HG02970 (cell line): ENCODE measurements around the gene RETSAT.

ENCODE experiments used
- ATAC-seq: cut with Tn5 transposase; IDR thresholded peaks from one replicate; pipeline ENCODE4 v1.9.1; 2021; ENCODE audit warnings: mild to moderate bottlenecking, moderate library complexity, moderate number of reproducible peaks; ENCODE audit not compliant: unreplicated experiment, low FRiP score

RETSAT gene

DNA sequence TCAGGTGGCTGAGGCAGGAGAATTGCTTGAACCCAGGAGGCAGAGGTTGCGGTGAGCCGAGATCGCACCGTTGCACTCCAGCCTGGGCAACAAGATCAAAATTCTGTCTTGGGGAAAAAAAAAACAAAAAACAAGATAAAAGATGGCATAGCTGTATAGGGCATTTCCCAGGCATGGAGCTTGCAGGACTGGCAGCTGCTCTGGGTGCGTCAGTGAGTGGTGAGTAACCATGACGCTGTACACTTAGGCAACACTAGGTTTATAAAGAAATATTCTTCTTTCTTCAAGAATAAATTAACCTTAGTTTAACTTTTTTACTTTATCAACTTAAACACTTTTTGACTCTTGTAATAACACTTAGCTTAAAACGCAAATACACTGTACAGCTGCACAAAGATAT is 41.9 kb downstream of the RETSAT start:
- no peak for ATAC-seq

- no peak for ATAC-seq
These were observed 44.0 kb downstream of the RETSAT start for GRCh38 chr2:85310330-85310729.

DNA sequence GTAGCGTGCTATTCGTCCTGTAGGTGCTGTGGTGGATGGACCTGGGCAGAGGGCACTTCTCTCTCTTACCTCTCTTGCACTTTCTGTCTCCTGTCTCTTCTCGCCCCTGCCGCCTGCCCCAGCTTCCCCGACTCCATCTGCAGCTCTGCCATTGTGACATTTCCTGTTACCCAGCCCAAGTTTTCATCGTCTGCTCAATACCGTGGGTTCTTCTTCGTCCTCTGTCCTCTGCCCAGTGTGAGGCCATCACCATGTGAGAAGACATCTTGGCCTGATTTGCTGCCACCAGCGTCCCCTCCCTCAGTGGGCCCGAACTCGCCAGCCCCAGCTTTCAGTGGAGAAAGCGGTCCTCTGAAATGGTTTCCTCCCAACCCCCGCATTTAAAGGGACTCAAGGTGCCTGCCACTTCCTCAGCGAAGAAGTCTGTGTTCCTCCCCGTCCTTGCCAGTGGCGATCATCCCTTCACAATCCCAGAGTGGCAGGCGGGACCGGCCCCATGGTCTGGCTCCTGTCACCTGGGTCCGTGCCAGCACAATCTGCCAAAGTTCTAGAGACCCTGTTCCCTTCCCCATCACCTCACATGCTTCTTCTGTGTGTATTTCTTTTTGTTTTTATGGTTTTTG is 44.5 kb downstream of the RETSAT start:
- no peak for ATAC-seq

GRCh38 chr2:85308896-85309555 is 45.3 kb downstream of the RETSAT start:
- ATAC-seq, result no peak

DNA sequence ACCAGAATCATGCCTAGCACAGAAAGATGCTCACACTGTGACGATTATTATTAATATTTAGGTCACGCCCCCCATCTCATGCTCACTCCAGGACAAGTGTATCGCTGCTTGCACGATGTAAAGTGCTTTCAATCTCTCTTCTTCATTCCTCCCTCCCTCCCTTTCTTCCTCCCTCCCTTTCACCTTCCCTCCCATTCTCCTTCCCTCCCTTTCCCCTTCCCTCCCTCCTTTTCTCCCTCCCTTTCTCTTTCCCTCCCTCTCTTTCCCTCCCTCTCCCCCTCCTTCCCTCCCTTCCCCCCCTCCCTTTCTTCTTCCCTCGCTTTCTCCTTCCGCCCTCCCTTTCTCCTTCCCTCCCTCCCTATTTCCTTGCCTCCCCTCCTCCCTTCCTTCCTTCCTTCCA is 46.1 kb downstream of the RETSAT start:
- ATAC-seq, result no peak

- ATAC-seq, result no peak
These were observed 46.8 kb downstream of the RETSAT start for GRCh38 chr2:85307527-85307897.

DNA sequence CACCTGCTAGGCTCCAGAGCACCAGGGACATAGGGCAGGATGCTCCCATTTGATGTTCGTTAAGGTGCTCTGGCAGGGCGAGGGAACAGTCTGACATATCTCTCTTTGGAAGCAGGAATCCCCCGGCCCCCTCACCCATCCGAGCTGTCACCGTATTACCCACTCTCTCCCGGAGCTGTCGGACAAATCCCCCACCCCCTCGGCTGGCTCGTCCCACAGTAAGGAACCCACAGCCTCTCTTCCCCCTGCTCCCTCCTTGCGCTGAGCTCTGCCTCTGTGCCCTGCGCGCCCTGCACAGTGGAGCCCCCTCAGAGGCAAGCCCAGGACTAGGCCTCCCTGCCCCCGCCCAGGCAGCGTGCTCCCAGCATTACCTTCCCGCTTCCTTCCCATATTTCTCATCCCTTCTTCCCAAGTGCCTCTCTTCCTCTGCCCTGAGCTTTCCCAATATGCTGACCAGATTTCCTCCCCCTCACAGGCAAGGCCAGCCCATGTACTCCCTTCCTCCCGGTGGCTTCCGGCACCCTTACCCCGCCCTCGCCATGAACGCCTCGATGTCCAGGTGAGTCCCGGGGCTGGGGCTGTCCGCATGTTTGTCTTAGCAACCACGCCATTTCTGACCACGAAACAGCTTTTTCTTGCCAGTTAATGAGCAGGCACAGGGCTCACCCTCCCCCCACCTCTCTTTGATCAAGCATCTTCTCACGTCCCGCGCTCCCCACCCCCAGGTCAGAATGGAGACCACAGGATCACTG is 50.4 kb downstream of the RETSAT start:
- ATAC-seq, result no peak

DNA sequence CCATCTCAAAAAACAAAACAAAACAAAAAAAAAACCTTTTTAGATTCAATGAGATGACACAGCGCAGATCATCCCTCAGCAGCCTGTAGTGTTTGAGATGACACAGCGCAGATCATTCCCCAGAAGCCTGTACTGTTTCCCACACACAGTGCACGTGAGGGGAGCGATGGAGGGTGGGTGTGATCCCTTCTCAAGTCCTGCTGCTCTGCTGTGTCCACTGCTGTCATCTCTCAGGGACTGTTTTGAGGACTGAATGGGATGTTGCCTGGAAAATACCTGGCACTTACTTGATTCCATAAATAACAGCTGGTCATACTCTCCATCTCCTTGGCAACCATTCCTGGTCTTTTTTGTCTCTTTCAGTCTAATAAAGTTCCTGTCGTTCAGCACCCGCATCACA is 52.2 kb downstream of the RETSAT start:
- ATAC-seq, result no peak
